ENCODE data around the gene CPA5. TPM values are rescaled to one million over a fixed set of nuclear protein-coding genes. Genes with fewer than 3 reads are reported as not detected.
A peak's percentile ranks its signal among the peaks of the same experiment; 100 is the strongest.
"Not testable (repeated sequence)": the region's sequence is repeated elsewhere in the genome, so short reads cannot be mapped to it uniquely, and the experiment has no call there.

CPA5 gene
- total RNA-seq, 2 experiments from 2014 or later, result 3.4 to 4.0 TPM

DNA sequence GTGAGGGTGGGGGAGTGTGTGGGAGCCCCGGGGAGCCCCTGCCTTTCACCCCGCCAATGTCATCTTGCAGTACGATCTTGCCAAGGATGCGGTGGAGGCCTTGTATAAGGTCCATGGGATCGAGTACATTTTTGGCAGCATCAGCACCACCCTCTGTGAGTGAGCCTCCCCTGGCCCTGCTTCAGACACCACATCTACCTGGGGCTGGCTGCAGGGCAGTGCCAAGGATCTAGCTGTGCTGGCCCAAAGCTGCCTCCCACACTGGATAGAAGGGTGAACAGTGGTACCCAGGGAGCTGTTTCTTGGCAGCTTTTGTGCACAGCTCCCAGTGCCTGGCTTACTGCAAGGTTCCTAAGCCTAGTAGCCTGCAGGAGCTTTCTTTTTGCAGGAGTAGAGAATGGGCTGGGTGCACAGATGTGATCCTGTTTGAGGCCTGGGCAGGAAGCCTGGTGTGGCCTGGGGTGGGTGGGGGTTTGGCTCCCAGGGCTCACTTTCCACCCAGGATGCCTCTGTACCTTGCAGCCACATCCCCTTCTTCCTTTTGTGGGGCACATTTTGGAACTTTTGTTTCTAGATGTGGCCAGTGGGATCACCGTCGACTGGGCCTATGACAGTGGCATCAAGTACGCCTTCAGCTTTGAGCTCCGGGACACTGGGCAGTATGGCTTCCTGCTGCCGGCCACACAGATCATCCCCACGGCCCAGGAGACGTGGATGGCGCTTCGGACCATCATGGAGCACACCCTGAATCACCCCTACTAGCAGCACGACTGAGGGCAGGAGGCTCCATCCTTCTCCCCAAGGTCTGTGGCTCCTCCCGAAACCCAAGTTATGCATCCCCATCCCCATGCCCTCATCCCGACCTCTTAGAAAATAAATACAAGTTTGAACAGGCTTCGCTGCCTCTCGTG lies 23.5 kb downstream of the CPA5 start:
- ATAC-seq (no peak), DNase-seq (no peak)
- H3K27ac Mint-ChIP-seq, result peak overlapping the region; percentile 77
- CTCF ChIA-PET, result interaction anchor here (0.6 to 1.0 kb wide), 2 partner anchors 116 to 670 kb away, joined by 3 read pairs; no protein-coding TSS in a partner anchor
- no peaks in the 10 kb centered on the region for H3K9me3 Mint-ChIP-seq (ENCODE audit: low read depth)
- peaks cover 2% of the 10 kb centered on the region for H3K27me3 Mint-ChIP-seq
- peak overlapping the region; percentile 65 for H3K4me3 Mint-ChIP-seq
- H3K36me3 Mint-ChIP-seq, result no peaks in the 10 kb centered on the region
- H3K4me1 Mint-ChIP-seq, result peaks cover 42% of the 10 kb centered on the region

DNA sequence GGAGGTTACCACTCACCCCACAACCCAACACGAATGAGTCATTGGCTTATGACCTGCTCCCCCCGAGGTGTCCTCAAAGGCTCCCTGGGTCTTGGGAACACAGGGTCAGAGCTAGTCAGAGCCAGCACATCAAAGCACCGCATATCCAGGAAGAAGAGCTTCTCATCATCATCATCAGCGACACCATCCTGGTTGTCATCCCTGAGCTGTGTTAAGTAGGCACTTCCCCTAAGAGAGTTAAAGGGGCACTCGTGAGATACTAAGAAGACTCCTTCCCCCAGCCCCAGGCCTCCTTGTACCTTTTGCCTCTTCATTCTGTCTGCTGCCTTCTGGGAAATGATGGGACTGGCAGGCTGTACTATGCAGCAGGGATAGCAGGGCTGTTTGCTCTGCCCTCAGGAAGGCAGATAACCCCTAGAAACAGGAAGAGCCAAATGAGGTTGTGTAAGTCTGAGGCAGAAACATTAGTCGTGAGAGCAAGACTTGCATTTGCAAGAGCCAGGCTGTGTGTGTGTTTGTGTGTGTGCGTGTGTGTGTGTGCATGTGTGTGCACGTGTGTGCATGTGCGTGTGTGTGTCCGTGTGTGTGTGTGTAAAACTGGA lies 24.6 kb downstream of the CPA5 start:
- Mint-ChIP-seq H3K9me3 (ENCODE audit: low read depth) (no peaks in the 10 kb centered on the region), H3K27ac (peak overlapping the region; percentile 58), H3K36me3 (no peaks in the 10 kb centered on the region), H3K4me3 (peak overlapping the region; percentile 35), H3K27me3 (peaks cover 2% of the 10 kb centered on the region), H3K4me1 (peaks cover 37% of the 10 kb centered on the region)
- ATAC-seq (peak; percentile 23), DNase-seq (no peak)
- CTCF ChIA-PET, result interaction anchor here (1.0 kb wide), 1 partner anchor 115 kb away, joined by 3 read pairs; no protein-coding TSS in a partner anchor

DNA sequence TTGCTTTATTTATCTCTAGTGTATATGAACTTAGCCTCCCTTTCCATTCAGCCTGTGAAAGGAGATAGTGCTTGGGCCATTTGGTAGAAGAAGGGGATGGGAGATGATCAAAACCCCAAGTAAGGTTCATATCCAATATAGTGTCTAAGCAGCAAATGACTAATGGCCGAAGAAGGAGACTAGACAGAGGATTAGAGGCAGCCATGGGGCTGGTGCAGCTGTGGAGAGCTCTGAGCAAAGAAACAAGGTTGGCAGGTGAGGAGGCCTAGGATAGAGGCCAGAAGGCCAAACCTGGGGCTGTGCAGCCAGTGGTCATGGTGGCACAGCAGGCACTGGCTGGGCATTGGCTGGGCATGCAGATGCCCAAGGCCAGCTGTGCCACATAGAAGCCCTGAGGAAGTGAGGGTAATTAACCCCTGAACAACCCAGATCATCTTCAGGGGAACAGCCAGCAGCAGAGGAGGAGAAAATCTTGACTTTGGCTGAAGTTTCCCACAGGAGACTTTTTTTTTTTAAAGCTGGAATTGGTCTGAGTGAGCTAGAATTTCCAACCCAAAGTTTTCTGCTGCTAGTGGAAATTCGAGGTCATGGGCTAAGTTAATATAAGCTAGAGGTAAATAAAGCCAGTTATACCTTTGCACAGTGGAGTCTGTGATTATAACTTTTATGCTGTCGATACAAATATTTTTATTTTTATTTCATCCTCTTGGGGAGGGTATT lies 25.4 kb downstream of the CPA5 start:
- CTCF ChIA-PET, result no interaction called here
- no peaks in the 10 kb centered on the region for H3K9me3 Mint-ChIP-seq (ENCODE audit: low read depth)
- H3K4me1 Mint-ChIP-seq, result peaks cover 37% of the 10 kb centered on the region
- ATAC-seq (no peak), DNase-seq (no peak)
- H3K27me3 Mint-ChIP-seq, result peaks cover 2% of the 10 kb centered on the region
- H3K27ac Mint-ChIP-seq, result no peak overlapping the region
- H3K4me3 Mint-ChIP-seq, result no peak overlapping the region
- no peaks in the 10 kb centered on the region for H3K36me3 Mint-ChIP-seq

DNA sequence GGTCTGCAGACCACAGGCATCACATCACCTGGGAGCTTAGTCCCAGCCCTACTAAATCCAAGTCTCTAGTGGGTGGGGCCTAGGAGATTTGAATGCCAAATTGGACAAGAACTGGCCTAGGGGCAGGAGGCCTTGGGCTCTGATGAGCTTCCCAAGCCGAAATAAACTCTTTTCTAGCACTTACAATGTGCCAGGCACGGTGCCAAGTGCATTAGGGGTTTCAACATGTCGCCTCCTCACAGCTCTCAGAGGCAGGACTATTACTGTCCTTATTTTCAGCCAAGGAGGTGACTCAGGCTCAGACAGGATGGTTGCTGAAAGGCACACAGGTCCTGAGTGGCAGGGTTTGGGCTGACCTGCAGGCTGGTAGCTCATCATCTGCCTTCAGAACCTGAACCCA lies 26.4 kb downstream of the CPA5 start:
- Mint-ChIP-seq H3K4me3 (no peak overlapping the region), H3K4me1 (peaks cover 32% of the 10 kb centered on the region), H3K27me3 (peaks cover 2% of the 10 kb centered on the region), H3K9me3 (ENCODE audit: low read depth) (no peaks in the 10 kb centered on the region), H3K36me3 (no peaks in the 10 kb centered on the region), H3K27ac (no peak overlapping the region)
- CTCF ChIA-PET, result interaction anchor here (0.5 to 0.9 kb wide), 3 partner anchors 62 to 114 kb away, joined by 3 read pairs; no protein-coding TSS in a partner anchor
- DNase-seq (no peak), ATAC-seq (no peak)

DNA sequence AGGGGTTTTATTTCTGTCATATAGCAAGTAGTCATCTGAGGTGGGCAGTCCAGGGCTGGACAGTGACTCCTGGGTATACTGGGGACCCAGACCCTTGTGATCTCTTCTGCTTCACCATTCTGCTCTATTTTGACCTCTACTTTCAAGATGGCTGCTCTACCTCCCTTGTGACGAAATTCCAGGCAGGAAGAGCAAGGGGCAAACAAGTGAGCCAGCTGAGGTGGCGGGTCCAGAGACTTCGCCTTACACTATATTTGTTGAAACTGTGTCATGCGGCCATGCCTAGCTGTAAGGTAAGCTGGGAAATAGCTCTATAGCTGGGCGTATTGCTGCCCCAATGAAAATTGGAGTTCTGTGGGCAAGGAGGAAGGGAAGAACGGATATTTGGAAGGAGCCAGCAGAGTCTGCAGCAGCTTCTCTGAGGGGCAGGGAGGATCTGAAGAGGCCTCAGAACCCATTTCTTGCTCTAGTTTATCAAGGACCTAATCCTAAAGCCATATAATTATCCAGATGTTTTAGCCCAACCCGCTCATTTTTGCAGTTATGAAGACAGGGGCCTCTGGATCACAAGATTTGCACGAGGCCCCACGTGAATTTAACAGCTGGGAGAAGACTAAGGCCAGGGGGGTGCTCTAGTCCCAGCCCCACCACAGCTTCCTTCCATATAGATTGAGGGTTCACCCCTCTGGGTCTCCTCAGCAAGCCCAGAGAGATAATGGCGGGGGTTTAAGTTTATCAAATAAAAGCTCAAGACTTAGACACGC lies 28.0 kb downstream of the CPA5 start:
- no peak for DNase-seq
- Mint-ChIP-seq H3K27ac (no peak overlapping the region), H3K9me3 (ENCODE audit: low read depth) (no peaks in the 10 kb centered on the region), H3K4me3 (no peak overlapping the region), H3K27me3 (peaks cover 2% of the 10 kb centered on the region), H3K4me1 (peaks cover 21% of the 10 kb centered on the region), H3K36me3 (no peaks in the 10 kb centered on the region)
- no peak for ATAC-seq
- CTCF ChIA-PET, result no interaction called here

DNA sequence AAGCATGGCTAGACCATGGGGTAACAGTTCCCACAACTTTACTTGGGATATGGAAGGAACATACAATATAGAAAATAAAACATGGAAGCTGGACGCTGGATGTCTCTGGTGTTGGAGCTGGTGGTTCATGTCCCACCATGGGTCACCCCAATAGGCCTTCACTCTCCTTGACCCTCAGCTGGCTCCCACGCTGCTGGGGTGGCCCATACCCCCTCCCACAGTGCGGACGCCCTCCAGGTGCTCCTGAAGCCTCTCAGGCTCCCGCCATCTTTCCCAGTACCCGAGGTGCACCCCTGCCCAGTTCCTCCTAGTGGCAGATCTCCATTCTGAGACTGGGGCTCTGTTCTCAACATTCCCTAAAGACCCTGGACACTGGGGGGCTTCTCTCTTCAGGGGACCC lies 29.9 kb downstream of the CPA5 start:
- Mint-ChIP-seq H3K36me3 (no peaks in the 10 kb centered on the region), H3K9me3 (ENCODE audit: low read depth) (no peaks in the 10 kb centered on the region), H3K4me3 (no peak overlapping the region), H3K27ac (no peak overlapping the region), H3K27me3 (peaks cover 2% of the 10 kb centered on the region), H3K4me1 (peaks cover 3% of the 10 kb centered on the region)
- CTCF ChIA-PET, result no interaction called here
- no peak for DNase-seq
- no peak for ATAC-seq

DNA sequence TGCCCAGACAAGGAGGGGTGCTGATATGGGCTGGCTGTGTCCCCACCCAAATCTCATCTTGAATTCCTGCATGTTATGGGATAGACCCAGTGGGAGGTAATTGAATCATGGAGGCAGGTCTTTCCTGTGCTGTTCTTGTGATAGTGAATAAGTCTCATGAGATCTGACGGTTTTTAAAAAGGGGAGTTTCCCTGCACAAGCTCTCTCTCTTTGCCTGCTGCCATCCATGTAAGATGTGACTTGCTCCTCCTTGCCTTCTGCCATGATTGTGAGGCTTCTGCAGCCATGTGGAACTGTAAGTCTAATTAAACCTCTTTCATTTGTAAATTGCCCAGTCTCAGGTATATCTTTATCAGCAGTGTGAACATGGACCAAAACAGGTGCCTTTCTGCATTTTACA lies 31.8 kb downstream of the CPA5 start:
- H3K9me3 Mint-ChIP-seq (ENCODE audit: low read depth); CTCF ChIA-PET; H3K27me3 Mint-ChIP-seq; H3K36me3 Mint-ChIP-seq; ATAC-seq; H3K4me1 Mint-ChIP-seq; H3K27ac Mint-ChIP-seq; H3K4me3 Mint-ChIP-seq; DNase-seq: not testable (repeated sequence)

DNA sequence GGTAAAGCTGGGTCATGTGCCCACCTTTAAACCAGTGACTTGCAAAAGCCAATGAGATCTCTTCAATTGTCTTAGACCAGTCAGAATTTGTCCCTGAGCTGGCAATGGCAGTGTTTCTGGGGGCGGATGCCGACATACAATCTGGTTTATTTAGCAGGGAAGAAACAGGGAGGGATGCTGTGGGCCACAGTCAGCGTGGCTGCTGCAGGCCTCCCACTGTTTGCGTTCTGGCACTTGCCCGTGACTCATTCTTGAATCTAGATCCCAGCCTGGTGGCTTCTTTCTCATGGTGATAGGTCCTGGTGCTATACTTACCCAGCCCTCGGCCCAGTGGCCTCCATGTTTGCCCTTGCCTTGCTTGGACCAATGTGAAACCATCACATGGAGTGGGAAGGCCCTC lies 32.6 kb downstream of the CPA5 start:
- ATAC-seq (no peak), DNase-seq (no peak)
- Mint-ChIP-seq H3K36me3 (no peaks in the 10 kb centered on the region), H3K9me3 (ENCODE audit: low read depth) (no peaks in the 10 kb centered on the region), H3K27ac (no peak overlapping the region), H3K4me1 (no peaks in the 10 kb centered on the region), H3K4me3 (no peak overlapping the region), H3K27me3 (no peaks in the 10 kb centered on the region)
- CTCF ChIA-PET, result no interaction called here

DNA sequence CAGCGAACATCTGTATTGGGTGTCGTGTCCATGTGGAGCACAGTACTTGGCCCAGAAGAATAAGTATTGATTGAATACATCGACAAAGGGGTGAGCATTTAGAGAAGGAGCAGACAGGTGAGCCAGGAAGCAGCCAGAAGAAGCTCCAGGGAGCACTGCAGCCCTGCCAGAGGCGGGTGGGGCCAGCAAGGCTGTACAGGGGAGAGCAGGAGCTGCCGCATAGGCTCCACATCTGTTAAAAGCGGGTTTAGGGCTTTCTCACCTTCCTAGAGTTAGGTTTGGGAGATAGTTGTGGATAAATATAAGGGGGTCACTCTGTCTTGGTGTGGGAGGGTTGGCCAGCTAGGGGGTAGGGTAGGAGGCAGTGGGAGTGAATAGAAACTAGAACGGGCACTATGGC lies 34.4 kb downstream of the CPA5 start:
- DNase-seq (no peak), ATAC-seq (no peak)
- Mint-ChIP-seq H3K36me3 (no peaks in the 10 kb centered on the region), H3K27me3 (no peaks in the 10 kb centered on the region), H3K9me3 (ENCODE audit: low read depth) (no peaks in the 10 kb centered on the region), H3K4me3 (no peak overlapping the region), H3K27ac (no peak overlapping the region), H3K4me1 (no peaks in the 10 kb centered on the region)
- CTCF ChIA-PET, result no interaction called here

DNA sequence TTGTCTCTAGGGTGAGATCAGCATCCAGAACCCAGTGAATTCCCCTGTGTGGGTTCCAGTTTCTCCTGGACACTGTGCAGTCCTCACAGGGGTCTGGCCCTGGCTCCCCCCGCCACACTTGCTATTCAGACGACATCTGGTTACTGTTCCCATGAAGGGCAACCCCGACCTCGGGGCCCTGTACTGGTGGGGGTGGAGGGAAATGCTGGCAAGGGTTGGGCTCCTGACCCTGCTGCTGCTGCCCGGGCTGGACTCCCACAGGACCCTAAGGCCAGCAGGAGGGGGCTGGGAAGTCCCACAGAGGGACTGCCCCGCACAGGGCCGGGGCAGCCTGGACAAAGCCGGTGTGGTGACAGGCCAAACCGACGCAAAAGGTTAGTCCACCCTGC lies 34.9 kb downstream of the CPA5 start:
- Mint-ChIP-seq H3K36me3 (no peaks in the 10 kb centered on the region), H3K4me3 (no peak overlapping the region), H3K27ac (no peak overlapping the region), H3K27me3 (no peaks in the 10 kb centered on the region), H3K9me3 (ENCODE audit: low read depth) (no peaks in the 10 kb centered on the region), H3K4me1 (no peaks in the 10 kb centered on the region)
- CTCF ChIA-PET, result no interaction called here
- no peak for DNase-seq
- ATAC-seq, result no peak

DNA sequence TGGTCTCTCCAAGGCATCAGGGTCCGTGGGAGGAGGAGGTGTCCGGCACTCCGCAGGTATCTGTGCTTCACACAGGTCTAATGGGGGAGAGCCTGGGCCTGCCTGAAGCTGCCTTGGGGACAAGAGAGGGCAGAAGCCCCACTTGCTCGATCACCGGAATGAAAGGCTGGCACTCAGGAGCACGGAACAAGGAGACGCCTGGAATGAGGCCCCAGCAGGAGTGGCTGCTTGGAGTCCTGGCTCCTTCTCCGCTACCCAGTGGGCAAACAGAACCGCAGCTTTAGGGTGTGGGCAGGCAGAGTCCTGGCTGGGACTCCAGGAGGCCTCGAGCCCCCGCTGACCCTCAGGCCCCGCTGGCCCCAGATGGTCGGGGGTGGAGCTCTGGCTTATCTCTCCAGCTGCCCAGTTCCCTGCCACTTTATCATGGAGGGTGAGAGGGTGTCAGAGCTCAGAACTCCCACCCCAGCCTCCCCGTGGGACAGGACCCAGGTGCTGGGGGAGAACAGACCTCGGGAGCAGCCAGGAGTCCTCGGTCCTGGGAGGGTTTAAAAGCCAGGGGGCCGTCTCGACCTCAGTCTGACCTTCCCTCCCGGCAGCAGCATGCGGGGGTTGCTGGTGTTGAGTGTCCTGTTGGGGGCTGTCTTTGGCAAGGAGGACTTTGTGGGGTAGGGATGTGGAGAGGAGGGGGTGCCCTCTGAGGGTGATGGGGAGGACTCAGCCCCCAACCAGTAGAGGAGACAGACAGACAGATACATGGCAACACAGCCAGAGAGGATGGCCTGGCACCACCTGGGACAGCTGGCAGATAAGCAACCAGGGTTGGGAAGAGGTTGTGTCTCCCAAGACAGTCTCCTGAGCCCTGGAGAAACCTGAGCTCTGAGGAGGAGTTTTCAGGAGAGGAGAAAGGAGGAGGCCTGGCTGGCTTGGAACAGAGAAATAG lies 35.6 kb downstream of the CPA5 start, which contains the start of gene CPA1:
CPA1 (plus strand) TSS at position 574 of the 940 bp plus-strand sequence; CDS start at position 601, 27 bp downstream.
- CTCF ChIA-PET, result no interaction called here
- ATAC-seq (no peak), DNase-seq (peak; percentile 18)
- Mint-ChIP-seq H3K36me3 (no peaks in the 10 kb centered on the region), H3K9me3 (ENCODE audit: low read depth) (no peaks in the 10 kb centered on the region), H3K4me1 (no peaks in the 10 kb centered on the region), H3K27me3 (no peaks in the 10 kb centered on the region), H3K4me3 (no peak within 1 kb of the TSS), H3K27ac (no peak within 1 kb of the TSS)

DNA sequence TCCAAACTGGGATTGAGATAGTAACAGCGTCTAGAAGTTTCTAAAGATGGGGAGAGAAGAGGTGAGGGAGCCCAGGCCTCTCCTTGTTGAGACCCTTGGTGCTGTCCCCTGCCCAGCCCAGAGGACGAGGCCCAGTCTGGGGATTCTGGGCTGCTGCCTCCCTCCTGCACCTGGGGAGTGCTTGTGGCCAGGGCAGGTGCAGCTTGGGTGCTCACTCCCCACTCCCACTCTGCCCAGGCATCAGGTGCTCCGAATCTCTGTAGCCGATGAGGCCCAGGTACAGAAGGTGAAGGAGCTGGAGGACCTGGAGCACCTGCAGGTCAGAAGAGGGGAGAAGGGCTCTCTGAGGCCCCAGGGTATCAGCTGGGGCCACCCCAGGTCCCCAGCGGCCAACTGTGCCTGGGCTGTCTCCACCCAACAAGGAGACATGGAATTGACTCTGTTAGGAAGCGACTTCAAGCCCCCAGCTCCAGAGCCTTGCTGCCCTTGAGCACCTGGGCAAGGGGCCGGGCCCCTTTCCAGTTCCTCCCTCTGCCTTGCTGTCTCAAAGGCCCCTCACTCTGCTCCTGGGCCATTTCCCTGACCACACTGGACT lies 36.3 kb downstream of the CPA5 start:
- Mint-ChIP-seq H3K4me1 (no peaks in the 10 kb centered on the region), H3K36me3 (no peaks in the 10 kb centered on the region), H3K4me3 (no peak overlapping the region), H3K27ac (no peak overlapping the region), H3K27me3 (no peaks in the 10 kb centered on the region), H3K9me3 (ENCODE audit: low read depth) (no peaks in the 10 kb centered on the region)
- DNase-seq (peak; percentile 23), ATAC-seq (no peak)
- CTCF ChIA-PET, result no interaction called here

All from activated CD8-positive, alpha-beta memory T cell treated with anti-CD3 and anti-CD28 coated beads, Interleukin-2, amount 10 ng/mL, durations not matched to agents 7 days and 5 days (primary cell).